ENCODE results near the gene SPPL2C. TPM values are rescaled to one million over a fixed set of nuclear protein-coding genes. Genes with fewer than 3 reads are reported as not detected.

SPPL2C gene
- total and polyA plus RNA-seq, 2 of the 13 experiments (the other 11 are each of a cell fraction or from before 2014, with no cell fraction given): not detected

GRCh38 chr17:45857977-45858708, 13.5 kb downstream of the SPPL2C start (continued):
- TF ChIP-seq ZNF350 (CRISPR knock-in tag; IDR thresholded peaks at IDR 0.05; ENCODE audit: borderline replicate concordance, low read depth): no peak
- no peak for TF ChIP-seq ZFX (CRISPR knock-in tag; IDR thresholded peaks at IDR 0.05; ENCODE audit: low read depth)
- TF ChIP-seq ZC3H13 (CRISPR knock-in tag; IDR thresholded peaks at IDR 0.05): no peak
- TF ChIP-seq AKAP8 (CRISPR knock-in tag; IDR thresholded peaks at IDR 0.05): no peak
- TF ChIP-seq FOXC1 (CRISPR knock-in tag; IDR thresholded peaks at IDR 0.05; ENCODE audit: borderline replicate concordance): no peak
- TF ChIP-seq DMTF1 (CRISPR knock-in tag; IDR thresholded peaks at IDR 0.05): no peak
- TF ChIP-seq ZNF660 (CRISPR knock-in tag; IDR thresholded peaks at IDR 0.05; ENCODE audit: borderline replicate concordance, low read depth): no peak
- 0 out of 2 replicates have a peak, but pooled peaks have one; percentile 43 for TF ChIP-seq ZNF17 (CRISPR knock-in tag; IDR thresholded peaks at IDR 0.05)
- TF ChIP-seq ZNF572 (CRISPR knock-in tag; IDR thresholded peaks at IDR 0.05): no peak
- no peak for TF ChIP-seq CBX1 (IDR thresholded peaks at IDR 0.05; ENCODE audit: low read depth)
- TF ChIP-seq CHD2 (IDR thresholded peaks at IDR 0.05; ENCODE audit: low read depth, low read length): no peak
- TF ChIP-seq HNRNPH1 (optimal IDR thresholded peaks at IDR 0.05; ENCODE audit: low read depth, low read length): no peak
- TF ChIP-seq ASH2L (IDR thresholded peaks at IDR 0.05; ENCODE audit: insufficient read length, low read depth, low read length): no peak
- TF ChIP-seq ZNF619 (CRISPR knock-in tag; IDR thresholded peaks at IDR 0.05): no peak
- TF ChIP-seq ZBTB26 (CRISPR knock-in tag; IDR thresholded peaks at IDR 0.05; ENCODE audit: borderline replicate concordance): peak; percentile 69; the same call in 1 of the 2 replicates
- TF ChIP-seq TAF15 (IDR thresholded peaks at IDR 0.05; ENCODE audit: low read depth, low read length, poor library complexity, severe bottlenecking): no peak
- no peak for TF ChIP-seq UBTF (CRISPR knock-in tag; IDR thresholded peaks at IDR 0.05)
- TF ChIP-seq NFE2L1 (CRISPR knock-in tag; IDR thresholded peaks at IDR 0.05; ENCODE audit: borderline replicate concordance): no peak
- TF ChIP-seq SUZ12 (IDR thresholded peaks at IDR 0.05; ENCODE audit: low read depth, low read length): no peak
- no peak for TF ChIP-seq ZNF205 (CRISPR knock-in tag; IDR thresholded peaks at IDR 0.05)
- TF ChIP-seq ZNF263 (CRISPR knock-in tag; IDR thresholded peaks at IDR 0.05): no peak
- no peak for TF ChIP-seq GTF2F1 (IDR thresholded peaks at IDR 0.05; ENCODE audit: low read length)
- TF ChIP-seq SNAPC5 (CRISPR knock-in tag; IDR thresholded peaks at IDR 0.05; ENCODE audit: borderline replicate concordance): 0 out of 2 replicates have a peak, but pooled peaks have one; percentile 69
- no peak; the same call in 1 of the 2 replicates for TF ChIP-seq MIER3 (CRISPR knock-in tag; IDR thresholded peaks at IDR 0.05; ENCODE audit: borderline replicate concordance)

Measured in HepG2 (cell line).